ENCODE measurements around the gene SH3RF1. TPM values are rescaled to one million over a fixed set of nuclear protein-coding genes. Genes with fewer than 3 reads are reported as not detected.

SH3RF1 gene
- total RNA-seq, 1 experiment from 2014 or later: 15.3 TPM

- Mint-ChIP-seq H3K36me3 (ENCODE audit: insufficient read depth in 1 of 3, low read depth in 3 of 3) (no peaks in the 10 kb centered on the region; a peak in 1 of 7 replicates), H3K4me1 (peaks cover 13 to 26% of the 10 kb centered on the region in 2 experiments), H3K27ac (no peak overlapping the region), H3K9me3 (no peaks in the 10 kb centered on the region), H3K4me3 (no peak overlapping the region), H3K27me3 (ENCODE audit: low read depth) (peaks cover 7% of the 10 kb centered on the region; the same call in 1 of the 2 replicates)
- Histone ChIP-seq H3K4me2 (ENCODE audit: insufficient read depth, insufficient read length, low read length) (no peak overlapping the region), H3K4me1 (ENCODE audit: insufficient read depth, low read length) (no peaks in the 10 kb centered on the region), H3K23ac (ENCODE audit: insufficient read length, low read depth, low read length) (no peak overlapping the region), H2AK5ac (ENCODE audit: insufficient read length, low read length) (no peak overlapping the region), H3K56ac (ENCODE audit: insufficient read length, low read depth, low read length) (no peak overlapping the region), H3K9me3 (ENCODE audit: control insufficient read depth, low read depth, low read length) (no peaks in the 10 kb centered on the region), H2AFZ (ENCODE audit: low read length) (no peak overlapping the region), H4K8ac (replicated peaks; ENCODE audit: insufficient read length, low read depth, low read length) (no peak overlapping the region), H4K91ac (ENCODE audit: insufficient read length, low read depth, low read length) (no peak overlapping the region), H3T11ph (ENCODE audit: low read length) (no peak overlapping the region), H3K9ac (ENCODE audit: extremely low read depth, insufficient read length, low read length) (no peak overlapping the region), H3K27ac (ENCODE audit: insufficient read length, low read depth, low read length) (no peak overlapping the region), H3K18ac (ENCODE audit: insufficient read length, low read depth, low read length) (no peak overlapping the region), H3K79me1 (ENCODE audit: insufficient read depth, low read depth, low read length, poor library complexity, severe bottlenecking) (no peaks in the 10 kb centered on the region), H2BK12ac (ENCODE audit: insufficient read length, low read depth, low read length) (no peak overlapping the region), H3K79me2 (ENCODE audit: insufficient read depth, low read length) (no peaks in the 10 kb centered on the region), H4K5ac (ENCODE audit: insufficient read length, low read depth, low read length) (no peak overlapping the region), H2BK20ac (ENCODE audit: low read depth, low read length, poor library complexity, severe bottlenecking) (no peak overlapping the region), H3K14ac (ENCODE audit: insufficient read depth, low read length) (no peak overlapping the region), H3K27me3 (ENCODE audit: insufficient read depth, low read length) (no peaks in the 10 kb centered on the region), H4K20me1 (ENCODE audit: control insufficient read depth, insufficient read depth, insufficient read length) (no peaks in the 10 kb centered on the region), H2BK15ac (ENCODE audit: low read depth, low read length) (no peak overlapping the region), H2BK120ac (ENCODE audit: low read depth, low read length, poor library complexity, severe bottlenecking) (no peak overlapping the region), H2BK5ac (ENCODE audit: insufficient read length, low read length) (no peak overlapping the region), H3K4ac (ENCODE audit: low read depth, low read length) (no peak overlapping the region), H3K23me2 (ENCODE audit: insufficient read length, low read depth, low read length, poor library complexity, severe bottlenecking) (peaks cover 6% of the 10 kb centered on the region)
- no peak for DNase-seq
- WGBS (ENCODE audit: extremely low coverage, insufficient read length, low lambda C conversion rate): no CpG with 5 or more reads among the region's 2 CpGs
- no peak for TF ChIP-seq CTCF (conservative IDR thresholded peaks at IDR 0.05)
Observed at GRCh38 chr4:169275180-169275579, 4.4 kb upstream of the SH3RF1 start.

All from H9 (cell line).